Panc1 (cell line): ENCODE measurements around the gene ZBTB20. TPM values are rescaled to one million over a fixed set of nuclear protein-coding genes. Genes with fewer than 3 reads are reported as not detected.

Experiments
- ATAC-seq: fragments of 200-7000 bp; cut with Tn5 transposase; 2 replicates; pipeline ENCODE4 v1.9.1; 2020; ENCODE audit warnings: mild to moderate bottlenecking, moderate library complexity
- BruUV-seq: library from RNA; stranded (reverse); fragments of 400-500 nt; replicated peaks from 2 replicates; lab custom pipeline; 2021; lab: Mats Ljungman, UMichigan
- CTCF ChIA-PET: fragments of 300-600 bp; sonication (Branson Sonifier 250); formaldehyde crosslinking; loops from one replicate; lab custom pipeline; 2022; ENCODE audit warnings: antibody characterized with exemption; lab: Charles Lee
- POLR2A ChIA-PET: fragments of 300-600 bp; sonication (Branson Sonifier 250); formaldehyde crosslinking; loops from one replicate; lab custom pipeline; 2022; ENCODE audit warnings: antibody characterized with exemption; lab: Charles Lee
- DNase-seq: peaks from one replicate; pipeline ENCODE4 v3.0.0-alpha.2; 2010; ENCODE audit warnings: low read depth, low spot score
- H3K27ac ChIP-seq: 2 replicates; pipeline ENCODE4 v1.5.1; 2011; ENCODE audit warnings: mild to moderate bottlenecking, low read length, inconsistent platforms
- H3K27me3 ChIP-seq: fragments of 200-500 bp; sonication (Bioruptor generic); 2 replicates; pipeline ENCODE4 v1.6.0; 2014; ENCODE audit warnings: low read length, inconsistent platforms; ENCODE audit not compliant: control insufficient read depth, insufficient read depth
- H3K36me3 ChIP-seq: fragments of 200-500 bp; sonication (Bioruptor generic); 2 replicates; pipeline ENCODE4 v1.5.1; 2014; ENCODE audit warnings: inconsistent platforms, mild to moderate bottlenecking, low read length, moderate library complexity; ENCODE audit not compliant: control insufficient read depth, insufficient read depth
- H3K4me1 ChIP-seq: 2 replicates; pipeline ENCODE4 v1.5.1; 2011; ENCODE audit warnings: inconsistent platforms, mild to moderate bottlenecking, low read length, moderate library complexity; ENCODE audit not compliant: control insufficient read depth, insufficient read depth
- H3K4me3 ChIP-seq, 2 experiments: 2 replicates each; pipeline ENCODE4 v1.5.1; 2011 to 2012; ENCODE audit warnings: low read depth in 2 of 2, low read length in 2 of 2, mild to moderate bottlenecking in 2 of 2, inconsistent platforms in 1 of 2, moderate library complexity in 1 of 2
- H3K9me3 ChIP-seq: fragments of 200-500 bp; sonication (Bioruptor generic); 2 replicates; pipeline ENCODE4 v1.5.1; 2014; ENCODE audit warnings: low read depth, mild to moderate bottlenecking, inconsistent platforms, low read length, moderate library complexity; ENCODE audit not compliant: control insufficient read depth, insufficient read depth
- CTCF ChIP-seq: fragments of 450-650 bp; IDR thresholded peaks from 2 replicates; pipeline ENCODE4 v1.5.1; 2017; ENCODE audit warnings: mild to moderate bottlenecking
- POLR2AphosphoS5 ChIP-seq: IDR thresholded peaks from 2 replicates; pipeline ENCODE4 v1.6.1; 2012; ENCODE audit warnings: mild to moderate bottlenecking, low read depth, low read length, moderate library complexity
- REST ChIP-seq, 2 experiments: IDR thresholded peaks; 2 replicates each; pipeline ENCODE4 v1.6.1; 2011 to 2012; ENCODE audit warnings: low read depth in 2 of 2, control low read depth in 1 of 2, low read length in 1 of 2, mild to moderate bottlenecking in 1 of 2, moderate library complexity in 1 of 2; ENCODE audit not compliant: insufficient read depth in 1 of 2
- SIN3A ChIP-seq: IDR thresholded peaks from 2 replicates; pipeline ENCODE4 v1.6.1; 2012; ENCODE audit warnings: low read depth, mild to moderate bottlenecking, low read length, moderate library complexity, borderline replicate concordance; ENCODE audit not compliant: insufficient read depth
- TCF7L2 ChIP-seq: IDR thresholded peaks from 2 replicates; pipeline ENCODE4 v1.6.1; 2011; ENCODE audit warnings: mild to moderate bottlenecking, low read depth, low read length, inconsistent platforms
- in situ Hi-C: cut with HindIII; loops from 2 replicates; pipeline ENCODE4 v1.10.0; 2016; ENCODE audit warnings: low sequenced_read_pairs, low pct_unique_long_range_greater_than_20kb
- intact Hi-C: fragments of 100-400 bp; cut with micrococcal nuclease; formaldehyde crosslinking; loops from one replicate; pipeline ENCODE4 v1.10.0; 2022; ENCODE audit not compliant: unreplicated experiment
- total RNA-seq: library from RNA; stranded (reverse); gene quantifications from one replicate; pipeline ENCODE4 v1.2.1, GENCODE V29; 2021; ENCODE audit not compliant: unreplicated experiment

The ZBTB20 gene
- total RNA-seq, 1 experiment from 2014 or later = 4.1 TPM

- in situ Hi-C loops = no loop called here
Observed at GRCh38 chr3:115092220-115092791, 54.8 kb downstream of the ZBTB20 start.

GRCh38 chr3:115090712-115091111 is 56.4 kb downstream of the ZBTB20 start:
- DNase-seq = no peak
- Histone ChIP-seq H3K9me3 (no peaks in the 10 kb centered on the region), H3K4me3 (no peak overlapping the region), H3K27ac (no peak overlapping the region), H3K27me3 (no peaks in the 10 kb centered on the region), H3K36me3 (no peaks in the 10 kb centered on the region), H3K4me1 (no peaks in the 10 kb centered on the region)
- no peak for ATAC-seq
- CTCF ChIA-PET = no interaction called here
- BruUV-seq = no TSS peak
- TF ChIP-seq POLR2AphosphoS5 = no peak
- no peak for TF ChIP-seq SIN3A
- TF ChIP-seq CTCF = no peak
- no peak for TF ChIP-seq REST (IDR thresholded peaks at IDR 0.05; ENCODE audit: insufficient read depth in 1 of 2, low read depth in 2 of 2, low read length in 1 of 2)
- no peak for TF ChIP-seq TCF7L2
- POLR2A ChIA-PET = no interaction called here
- intact Hi-C loops (loop anchor here (5.0 kb wide), 1 partner anchor 708 kb away; no protein-coding TSS in a partner anchor), in situ Hi-C loops (no loop called here)

More at GRCh38 chr3:115092220-115092791, 54.8 kb downstream of the ZBTB20 start:
- ATAC-seq = peak; percentile 99
- no TSS peak for BruUV-seq
- no peak for TF ChIP-seq POLR2AphosphoS5
- TF ChIP-seq CTCF = peak; percentile 85
- TF ChIP-seq TCF7L2 = no peak
- no peak for TF ChIP-seq SIN3A
- no peak for TF ChIP-seq REST (IDR thresholded peaks at IDR 0.05; ENCODE audit: insufficient read depth in 1 of 2, low read depth in 2 of 2, low read length in 1 of 2)
- POLR2A ChIA-PET = no interaction called here
- no peaks in the 10 kb centered on the region for H3K9me3 ChIP-seq
- DNase-seq = peak; percentile 32
- no peak overlapping the region for H3K4me3 ChIP-seq
- H3K27me3 ChIP-seq = no peaks in the 10 kb centered on the region
- no peak overlapping the region for H3K27ac ChIP-seq
- H3K36me3 ChIP-seq = no peaks in the 10 kb centered on the region
- CTCF ChIA-PET = interaction anchor here (0.6 kb wide), 1 partner anchor 40 kb away, joined by 3 read pairs; no protein-coding TSS in a partner anchor
- no peaks in the 10 kb centered on the region for H3K4me1 ChIP-seq
- intact Hi-C loops = loop anchor here (1.0 to 5.0 kb wide), 4 partner anchors 77 to 710 kb away; no protein-coding TSS in a partner anchor
